SK-N-SH (cell line): ENCODE results near the gene BPNT1. TPM values are rescaled to one million over a fixed set of nuclear protein-coding genes. Genes with fewer than 3 reads are reported as not detected.
A peak's percentile ranks its signal among the peaks of the same experiment; 100 is the strongest.
"Not testable (repeated sequence)": the region's sequence is repeated elsewhere in the genome, so short reads cannot be mapped to it uniquely, and the experiment has no call there.

Source experiments
- CTCF ChIA-PET: fragments of 300-600, 350-600 bp; formaldehyde crosslinking; extraction: SDS; loops from one replicate; lab custom pipeline; 2021; lab: Yijun Ruan, JAX
- POLR2A ChIA-PET: fragments of 350-600 bp; sonication (Branson Sonifier 250); formaldehyde crosslinking; extraction: SDS; loops from one replicate; lab custom pipeline; 2020; ENCODE audit warnings: antibody characterized with exemption, inconsistent platforms; lab: Yijun Ruan, JAX
- DNase-seq: peaks from one replicate; pipeline ENCODE4 v3.0.0; 2012
- H2AFZ ChIP-seq: fragments of 200-600 bp; sonication (generic); 2 replicates; pipeline ENCODE4 v1.8.1; 2016; ENCODE audit warnings: antibody characterized with exemption, mild to moderate bottlenecking, low read depth
- H3F3A ChIP-seq: fragments of 200-600 bp; sonication (generic); replicated peaks from 2 replicates; pipeline ENCODE3; 2016; ENCODE audit warnings: antibody characterized with exemption, mild to moderate bottlenecking; ENCODE audit not compliant: insufficient read depth
- H3K27ac ChIP-seq, 2 experiments: fragments of 200-500 bp in 1 of 2; fragments of 200-600 bp in 1 of 2; sonication (Bioruptor generic) in 1 of 2; sonication (generic), shearing (Covaris generic) in 1 of 2; 2 replicates each; pipeline versions ENCODE4 v1.5.1 to v1.6.1; 2014 to 2016; ENCODE audit warnings: low read depth in 2 of 2, inconsistent platforms in 1 of 2, low read length in 1 of 2, mild to moderate bottlenecking in 1 of 2, mixed read lengths in 1 of 2
- H3K27me3 ChIP-seq: fragments of 200-600 bp; sonication (generic), shearing (Covaris generic); 2 replicates; pipeline ENCODE4 v1.6.1; 2016; ENCODE audit warnings: mixed run types; ENCODE audit not compliant: insufficient read depth
- H3K36me3 ChIP-seq, 2 experiments: fragments of 200-500 bp in 1 of 2; fragments of 200-600 bp in 1 of 2; sonication (Bioruptor generic) in 1 of 2; sonication (generic) in 1 of 2; replicated peaks in 1 of 2; 2 replicates each; pipeline versions ENCODE3 to v1.5.1; 2014 to 2016; ENCODE audit warnings: low read length in 1 of 2, mild to moderate bottlenecking in 1 of 2; ENCODE audit not compliant: insufficient read depth in 2 of 2, control insufficient read depth in 1 of 2
- H3K4me1 ChIP-seq, 2 experiments: fragments of 200-500 bp in 1 of 2; fragments of 200-600 bp in 1 of 2; sonication (Bioruptor generic) in 1 of 2; sonication (generic), shearing (Covaris generic) in 1 of 2; 2 replicates each; pipeline versions ENCODE4 v1.5.1 to v1.6.1; 2014 to 2016; ENCODE audit warnings: low read depth in 1 of 2, low read length in 1 of 2, mixed run types in 1 of 2; ENCODE audit not compliant: insufficient read depth in 2 of 2, control insufficient read depth in 1 of 2
- H3K4me2 ChIP-seq: fragments of 200-600 bp; sonication (generic), shearing (Covaris generic); 2 replicates; pipeline ENCODE4 v1.6.1; 2017; ENCODE audit warnings: mixed run types
- H3K4me3 ChIP-seq, 2 experiments: fragments of 200-500 bp in 1 of 2; fragments of 200-600 bp in 1 of 2; sonication (Bioruptor generic) in 1 of 2; sonication (generic), shearing (Covaris generic) in 1 of 2; 2 replicates each; pipeline versions ENCODE4 v1.5.1 to v1.8.1; 2014 to 2016; ENCODE audit warnings: low read depth in 2 of 2, inconsistent platforms in 1 of 2, low read length in 1 of 2, mild to moderate bottlenecking in 1 of 2, mixed read lengths in 1 of 2, moderate library complexity in 1 of 2
- H3K79me2 ChIP-seq: fragments of 200-600 bp; sonication (generic); 2 replicates; pipeline ENCODE4 v1.8.1; 2017; ENCODE audit warnings: mild to moderate bottlenecking; ENCODE audit not compliant: insufficient read depth
- H3K9ac ChIP-seq: fragments of 200-600 bp; sonication (generic); 2 replicates; pipeline ENCODE4 v1.6.1; 2017; ENCODE audit warnings: mixed run types
- H3K9me2 ChIP-seq: fragments of 200-600 bp; sonication (generic); 2 replicates; pipeline ENCODE4 v1.6.1; 2017; ENCODE audit warnings: mixed run types
- H3K9me3 ChIP-seq: fragments of 200-600 bp; sonication (generic); 2 replicates; pipeline ENCODE4 v1.6.1; 2017; ENCODE audit warnings: mixed run types, mild to moderate bottlenecking, moderate library complexity
- H4K20me1 ChIP-seq: fragments of 200-600 bp; sonication (generic); 2 replicates; pipeline ENCODE4 v1.6.1; 2017; ENCODE audit warnings: mild to moderate bottlenecking, mixed run types; ENCODE audit not compliant: insufficient read depth
- CTCF ChIP-seq: fragments of 200-600 bp; sonication (generic); IDR thresholded peaks from 2 replicates; pipeline ENCODE4 v1.6.1; 2017; ENCODE audit warnings: antibody characterized with exemption, mild to moderate bottlenecking, moderate library complexity
- GATA2 ChIP-seq: sonication (generic); formaldehyde crosslinking; IDR thresholded peaks from 2 replicates; pipeline ENCODE4 v1.5.0; 2020; ENCODE audit warnings: mild to moderate bottlenecking, missing genetic modification reagents
- IRF3 ChIP-seq: fragments of 150-350 bp; IDR thresholded peaks from 2 replicates; pipeline ENCODE4 v1.6.1; 2016; ENCODE audit warnings: mild to moderate bottlenecking, low read depth, low read length
- JUND ChIP-seq: IDR thresholded peaks from 2 replicates; pipeline ENCODE4 v1.4.0; 2012
- TEAD4 ChIP-seq: IDR thresholded peaks from 2 replicates; pipeline ENCODE4 v1.4.0; 2012; ENCODE audit warnings: mild to moderate bottlenecking, borderline replicate concordance; ENCODE audit not compliant: insufficient read depth
- USF2 ChIP-seq: fragments of 150-350 bp; IDR thresholded peaks from 2 replicates; pipeline ENCODE4 v1.6.1; 2017; ENCODE audit warnings: antibody characterized with exemption, low read length, low read depth, borderline replicate concordance
- WGBS: methylation state at CpG from one replicate; pipeline ENCODE4 v1.1.6; 2017; ENCODE audit warnings: low lambda C conversion rate; 5-methylcytosine and 5-hydroxymethylcytosine counted together
- polyA plus RNA-seq, 3 experiments: library from polyadenylated mRNA; depleted of rRNA; stranded (reverse); fragments of >200 nt; gene quantifications; 2 replicates each; pipeline ENCODE4 v1.2.3, GENCODE V29; 2012

The BPNT1 gene
- polyA plus RNA-seq, 1 of the 3 experiments (the other 2 are of a cell fraction), result 44.6 TPM

- TF ChIP-seq USF2 (no peak), IRF3 (no peak)
These were observed 29.5 kb upstream of the BPNT1 start (continued) for GRCh38 chr1:220119043-220119512.

GRCh38 chr1:220113136-220113695 is 23.6 kb upstream of the BPNT1 start:
- no peaks in the 10 kb centered on the region for H4K20me1 ChIP-seq
- H3K4me1 ChIP-seq, result no peaks in the 10 kb centered on the region
- H3K9me3 ChIP-seq, result no peaks in the 10 kb centered on the region
- H3K27ac ChIP-seq, result no peak overlapping the region
- POLR2A ChIA-PET, result interaction anchor here (0.6 kb wide), 1 partner anchor 11 kb away, joined by 6 read pairs; no protein-coding TSS in a partner anchor
- peaks cover 6% of the 10 kb centered on the region; the same call in 1 of the 2 replicates for H3K79me2 ChIP-seq
- TF ChIP-seq TEAD4, result no peak
- TF ChIP-seq CTCF, result peak; percentile 70
- no peak for TF ChIP-seq JUND
- no peak for TF ChIP-seq GATA2
- no peaks in the 10 kb centered on the region for H3K9me2 ChIP-seq
- CTCF ChIA-PET, result interaction anchor here (0.7 to 2.2 kb wide), 18 partner anchors 9 to 663 kb away, joined by 3 to 9 read pairs (median 3); no protein-coding TSS in a partner anchor
- no peaks in the 10 kb centered on the region for H3K27me3 ChIP-seq
- H3K36me3 ChIP-seq, result peaks cover 57 to 82% of the 10 kb centered on the region in 2 experiments
- no peak overlapping the region; a peak in 1 of 4 replicates for H3K4me3 ChIP-seq
- H3F3A ChIP-seq, result no peaks in the 10 kb centered on the region
- no peak overlapping the region for H3K4me2 ChIP-seq
- H2AFZ ChIP-seq, result no peak overlapping the region
- WGBS, result 94% methylated on average over 5 of the region's 5 CpGs
- no peak overlapping the region for H3K9ac ChIP-seq
- peak; percentile 52 for DNase-seq

- H3K4me1 ChIP-seq, H3K9me2 ChIP-seq, H3K4me3 ChIP-seq, H4K20me1 ChIP-seq, H3K9ac ChIP-seq, POLR2A ChIA-PET, H3K27ac ChIP-seq, H3K4me2 ChIP-seq, H2AFZ ChIP-seq, H3K79me2 ChIP-seq, DNase-seq, H3K27me3 ChIP-seq, H3K9me3 ChIP-seq, H3F3A ChIP-seq: not testable (repeated sequence)
- 98% methylated on average over 4 of the region's 4 CpGs for WGBS
- CTCF ChIA-PET, result interaction anchor here (0.7 to 2.2 kb wide), 13 partner anchors 8 to 664 kb away, joined by 3 to 9 read pairs (median 3); no protein-coding TSS in a partner anchor
- H3K36me3 ChIP-seq, result peaks cover 54 to 80% of the 10 kb centered on the region in 2 experiments
These were observed 23.0 kb upstream of the BPNT1 start for GRCh38 chr1:220112600-220112999.

- DNase-seq, H3K4me3 ChIP-seq, H4K20me1 ChIP-seq, H3K4me2 ChIP-seq, H3K79me2 ChIP-seq, H2AFZ ChIP-seq, POLR2A ChIA-PET, H3K4me1 ChIP-seq, H3K9me2 ChIP-seq, H3F3A ChIP-seq, H3K27ac ChIP-seq, H3K27me3 ChIP-seq, H3K9me3 ChIP-seq, CTCF ChIA-PET, H3K9ac ChIP-seq: not testable (repeated sequence)
- WGBS, result 96% methylated on average over 6 of the region's 6 CpGs
- peaks cover 65 to 81% of the 10 kb centered on the region in 2 experiments for H3K36me3 ChIP-seq
These were observed 20.9 kb upstream of the BPNT1 start for GRCh38 chr1:220110473-220110872.
